ENCODE results near the gene ANKMY1.

ANKMY1 gene

DNA sequence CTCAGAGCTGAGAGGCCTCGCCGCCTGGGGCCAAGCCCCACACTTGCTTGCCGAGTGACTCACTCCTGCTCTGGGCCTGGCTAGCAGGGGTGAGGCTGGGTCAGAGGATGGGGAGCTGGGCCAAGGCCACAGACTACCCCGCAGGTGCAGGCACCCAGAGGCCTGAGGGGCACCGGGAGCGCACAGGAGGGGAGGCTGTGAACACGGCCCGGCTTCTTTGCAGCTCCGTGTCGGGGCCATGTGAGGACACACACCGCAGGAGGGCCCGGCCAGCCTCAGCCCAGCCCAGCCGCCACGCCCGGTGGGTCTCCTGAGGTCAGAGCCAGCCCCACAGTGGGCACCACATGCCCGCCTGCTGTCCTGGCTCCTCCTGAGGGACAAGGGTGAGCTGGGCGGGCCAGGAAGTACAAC lies 113.9 kb downstream of the ANKMY1 start:
- no peak for DNase-seq

DNA sequence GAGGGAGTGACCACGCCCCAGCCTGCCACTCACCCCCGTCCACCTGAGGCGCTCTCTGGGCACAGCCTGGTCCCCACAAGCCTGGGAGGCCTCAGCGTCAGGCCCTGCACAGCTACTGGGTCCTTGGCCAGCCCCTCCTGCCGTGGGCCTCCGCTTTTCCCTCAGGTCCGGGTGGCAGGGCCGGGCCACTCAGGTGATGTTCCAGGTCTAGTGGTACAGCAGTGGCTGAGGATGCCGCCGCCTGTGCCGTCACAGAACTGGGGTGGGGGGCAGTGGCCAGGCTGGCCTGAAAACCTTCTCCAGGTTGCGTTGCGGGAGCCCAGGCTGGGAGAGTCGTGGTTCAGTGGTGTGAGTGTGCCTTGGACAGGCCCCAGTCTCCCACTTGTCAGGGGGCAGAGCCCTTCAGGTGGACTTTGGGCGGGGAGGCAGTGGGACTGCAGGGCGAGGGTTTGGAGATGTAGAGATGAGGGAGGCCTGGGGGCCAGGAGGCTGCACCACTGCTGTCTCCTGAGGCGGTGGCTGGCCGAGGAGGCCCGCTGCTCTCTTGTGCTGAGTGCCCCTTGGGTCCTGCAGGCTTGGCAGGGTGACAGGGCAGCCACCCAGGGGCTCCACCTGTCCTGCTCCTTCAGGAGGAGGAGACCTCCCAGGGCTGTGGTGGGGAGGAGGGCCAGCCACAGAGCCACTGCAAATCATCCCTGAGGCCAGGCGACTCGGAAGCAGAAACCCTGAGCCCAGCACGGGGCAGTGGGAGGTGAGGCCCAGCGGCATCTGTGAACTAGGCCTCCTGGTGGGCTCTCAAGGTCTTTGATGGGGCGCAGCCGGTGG lies 114.7 kb downstream of the ANKMY1 start:
- no peak for DNase-seq

DNA sequence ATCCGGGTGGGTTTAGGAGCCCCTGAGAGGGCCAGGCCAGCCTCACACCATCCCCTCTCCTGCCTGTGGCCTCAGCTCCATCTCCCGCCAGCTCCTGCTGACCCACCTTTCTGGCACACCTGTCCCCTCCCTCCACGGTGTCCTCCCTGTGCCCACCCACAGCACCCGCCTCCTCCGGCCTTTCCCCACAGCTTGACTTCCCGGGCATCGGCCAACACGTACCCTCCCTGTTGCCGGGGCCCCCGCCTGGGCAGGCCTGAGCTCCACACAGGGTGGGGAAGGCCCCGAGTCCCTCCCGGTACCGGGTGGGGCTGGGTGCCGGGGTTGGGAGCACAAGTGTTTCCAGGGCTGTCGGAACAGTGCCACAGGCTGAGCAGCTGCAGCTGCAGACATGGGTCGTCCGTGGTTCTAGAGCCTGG lies 115.8 kb downstream of the ANKMY1 start:
- no peak for DNase-seq

DNA sequence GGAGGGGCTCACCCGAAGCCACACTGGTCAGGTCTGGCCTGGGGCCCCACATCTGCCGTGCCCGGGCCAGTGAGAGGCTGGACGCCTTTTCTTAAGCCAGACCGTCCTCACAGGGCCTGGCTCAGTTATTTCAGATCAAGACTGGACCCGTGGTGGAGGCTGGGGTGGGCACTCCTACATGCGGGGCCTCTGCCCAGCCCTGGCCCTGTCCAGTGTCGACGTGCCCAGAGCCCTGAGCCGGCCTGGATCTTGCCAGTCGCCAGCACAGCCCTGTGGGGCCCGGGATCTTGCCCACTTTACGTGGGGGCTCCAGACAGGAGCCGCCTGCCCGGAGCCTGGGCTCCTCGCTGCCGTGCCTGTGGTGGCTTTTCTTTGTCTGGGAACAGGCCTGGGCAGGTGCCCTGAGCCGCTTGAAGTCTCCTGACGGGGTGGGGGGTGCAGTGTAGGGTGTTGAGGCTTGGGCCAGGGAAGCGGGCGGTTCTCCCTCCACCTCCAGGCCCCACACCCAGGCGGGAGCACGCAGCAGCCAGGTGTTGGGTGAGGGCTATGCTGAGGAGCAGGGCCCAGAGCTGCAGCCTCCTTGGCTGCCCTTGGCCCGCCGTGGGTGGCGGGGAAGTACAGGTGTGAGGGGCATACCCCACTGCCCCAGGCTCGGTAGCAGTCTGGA lies 116.3 kb downstream of the ANKMY1 start:
- DNase-seq, result no peak

DNA sequence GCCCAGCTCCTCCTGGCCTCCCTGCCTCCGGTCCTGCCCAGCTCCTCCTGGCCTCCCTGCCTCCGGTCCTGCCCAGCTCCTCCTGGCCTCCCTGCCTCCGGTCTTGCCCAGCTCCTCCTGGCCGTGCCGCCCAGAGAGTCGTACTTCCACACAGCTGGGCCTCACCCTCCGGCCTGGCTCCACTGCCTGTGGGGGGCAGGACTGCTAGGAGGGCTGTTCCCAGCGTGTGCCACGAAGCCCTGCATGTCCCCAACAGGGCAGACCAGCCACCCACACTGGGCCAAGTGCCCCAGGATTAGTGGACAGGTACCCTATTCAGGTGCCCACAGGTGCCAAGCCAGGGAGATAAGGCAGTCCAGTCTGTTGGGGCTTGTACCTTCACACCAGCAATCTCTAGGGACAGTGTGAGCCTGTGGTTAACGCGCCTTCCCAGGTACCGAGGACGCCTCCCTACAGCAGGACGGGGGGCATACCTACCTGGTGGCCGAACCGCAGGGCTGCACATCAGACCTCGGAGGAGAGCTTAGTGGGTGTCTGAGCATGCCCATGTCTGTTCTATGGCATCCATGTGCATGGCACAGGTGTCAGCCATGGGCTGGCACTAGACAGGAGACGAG lies 117.0 kb downstream of the ANKMY1 start:
- DNase-seq, result no peak

DNA sequence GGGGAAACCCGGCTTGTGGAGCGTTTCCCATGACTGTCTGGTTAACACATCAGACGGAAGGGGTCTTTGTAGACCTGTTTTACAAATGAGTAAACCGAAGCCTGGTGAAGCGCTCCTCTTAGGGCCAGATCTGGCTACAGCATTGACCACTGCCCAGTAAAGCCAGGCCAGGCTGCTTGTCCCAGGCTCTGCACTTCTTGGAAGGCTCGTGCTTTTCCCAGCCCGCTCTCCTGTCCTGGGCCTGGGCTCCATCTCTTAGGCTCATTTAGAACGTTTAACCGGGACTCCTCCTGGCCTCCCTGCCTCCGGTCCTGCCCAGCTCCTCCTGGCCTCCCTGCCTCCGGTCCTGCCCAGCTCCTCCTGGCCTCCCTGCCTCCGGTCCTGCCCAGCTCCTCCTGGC lies 117.5 kb downstream of the ANKMY1 start:
- no peak for DNase-seq

DNA sequence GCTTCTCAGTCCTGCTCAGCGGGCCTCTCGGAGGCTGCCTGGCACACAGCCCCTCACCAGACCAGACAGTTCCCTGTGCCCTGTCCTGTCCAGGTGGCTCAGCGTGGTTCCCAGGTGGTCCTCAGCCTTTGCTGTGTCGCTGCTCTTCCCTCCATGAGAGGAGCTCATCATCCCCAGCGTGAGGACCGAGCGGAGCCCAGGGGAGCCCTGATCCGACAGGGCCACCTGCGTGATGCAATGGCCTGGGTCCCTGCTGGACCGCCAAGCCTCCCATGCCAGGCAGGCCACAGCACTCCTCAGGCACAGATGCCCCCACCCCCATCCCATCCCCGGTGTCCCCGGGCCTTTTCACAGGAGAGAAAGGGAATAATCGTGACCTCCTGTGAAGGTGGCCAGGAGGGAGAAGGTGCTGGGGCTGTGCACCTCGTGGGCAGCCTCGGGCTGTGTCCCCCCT lies 118.1 kb downstream of the ANKMY1 start:
- no peak for DNase-seq

DNA sequence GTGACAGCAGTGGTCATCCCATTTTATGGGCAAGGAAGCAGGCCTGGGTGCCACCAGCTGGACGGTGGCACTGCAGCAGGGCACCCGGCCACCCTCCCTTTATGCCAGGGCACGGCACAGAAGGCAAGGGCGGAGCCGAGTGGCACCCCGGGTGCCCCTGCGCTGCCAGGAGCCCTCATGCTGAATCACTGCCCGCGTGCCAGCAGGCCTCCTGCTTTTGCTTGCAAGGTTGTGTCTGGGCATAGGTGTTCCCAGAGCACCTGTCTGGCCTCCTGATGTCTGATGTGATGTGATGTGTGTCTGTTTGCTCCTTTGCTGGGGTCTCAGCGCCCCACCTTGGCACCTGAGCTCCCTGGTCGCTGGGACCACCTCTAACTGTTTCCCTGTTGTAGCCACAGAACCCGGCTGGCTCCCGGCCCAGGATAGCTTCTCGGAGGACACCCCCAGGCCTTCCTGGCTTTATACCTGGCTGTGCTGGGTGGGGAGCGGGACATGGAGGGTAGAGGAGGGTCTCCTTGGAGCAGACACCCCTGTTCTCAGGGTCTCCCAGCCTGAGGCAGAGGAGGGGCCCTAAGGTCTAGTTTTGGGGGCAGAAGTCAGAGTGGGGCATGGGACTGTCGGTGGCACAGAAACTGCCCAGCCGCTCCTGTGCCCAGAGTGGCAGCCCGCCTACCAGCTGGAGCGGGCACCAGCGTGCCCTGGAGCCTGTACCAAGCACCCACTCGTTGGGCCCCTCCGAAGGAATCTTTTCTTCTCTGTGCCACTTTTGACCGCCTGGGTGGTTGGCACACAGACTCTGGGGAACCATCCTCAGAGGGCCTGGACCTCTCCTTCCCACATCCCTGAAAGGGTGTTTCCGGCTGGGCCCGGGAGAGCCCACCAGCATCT lies 118.7 kb downstream of the ANKMY1 start:
- no peak for DNase-seq

DNA sequence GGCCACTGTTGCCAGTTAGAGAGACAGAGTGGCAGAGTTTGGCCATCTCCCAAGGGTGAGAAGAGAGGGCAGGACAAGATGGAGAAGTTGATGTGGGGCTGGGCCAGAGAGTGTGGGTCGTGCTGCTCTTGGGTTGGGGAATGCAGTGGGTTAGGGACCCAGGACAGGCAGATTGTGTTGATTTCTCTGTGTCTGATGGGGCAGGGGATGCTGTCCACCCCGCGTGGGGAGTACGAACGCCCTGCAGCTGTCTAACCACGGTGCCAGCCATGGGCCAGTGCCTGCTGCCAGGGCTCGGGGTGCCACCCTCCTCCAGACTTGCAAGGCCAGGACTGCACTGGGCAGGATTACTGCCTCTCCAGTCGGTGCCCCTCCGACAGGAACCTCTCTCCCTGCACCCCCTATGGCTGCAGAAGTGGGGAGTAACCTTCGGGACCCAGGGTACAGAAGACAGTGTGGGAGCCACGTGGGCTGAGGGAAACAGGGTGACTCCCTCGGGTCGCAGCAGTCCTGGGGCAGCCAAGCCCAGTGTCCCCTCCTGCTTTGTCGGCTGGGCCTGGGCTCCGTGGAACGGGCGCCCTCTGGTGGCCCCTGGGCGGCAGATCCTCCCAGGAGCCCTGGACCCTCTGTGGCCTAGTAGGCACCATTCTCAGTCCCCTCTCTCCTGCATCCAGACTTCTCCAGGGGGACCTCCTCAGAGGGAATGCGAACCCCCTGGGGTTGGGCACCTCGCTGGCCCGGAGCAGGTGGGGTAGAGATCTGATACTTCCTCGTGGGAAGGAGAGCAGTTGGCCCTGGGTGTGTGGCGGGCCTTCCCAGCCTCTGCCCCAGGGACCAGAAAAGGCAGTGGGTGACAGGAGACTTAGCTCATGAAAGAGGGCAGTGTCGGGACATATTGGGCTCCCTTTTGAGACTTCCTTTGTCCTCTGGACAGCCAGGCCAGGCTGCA lies 119.7 kb downstream of the ANKMY1 start:
- peak; percentile 77 for DNase-seq

DNA sequence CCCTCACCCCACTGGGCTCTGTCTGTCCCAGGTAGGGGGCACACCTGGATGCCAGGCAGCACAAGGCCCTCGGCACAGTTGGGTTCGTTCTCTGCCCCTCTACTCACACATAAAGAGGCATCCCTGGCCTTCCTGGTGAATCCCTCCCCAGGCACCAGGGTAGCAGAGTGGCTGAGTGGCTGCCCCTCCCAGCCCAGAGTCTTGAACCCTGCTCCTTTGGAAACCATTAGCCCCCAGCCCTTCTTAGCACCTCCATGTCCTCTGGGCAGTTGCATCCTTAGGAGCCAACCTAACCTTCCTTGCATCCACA lies 120.3 kb downstream of the ANKMY1 start:
- DNase-seq, result no peak

DNA sequence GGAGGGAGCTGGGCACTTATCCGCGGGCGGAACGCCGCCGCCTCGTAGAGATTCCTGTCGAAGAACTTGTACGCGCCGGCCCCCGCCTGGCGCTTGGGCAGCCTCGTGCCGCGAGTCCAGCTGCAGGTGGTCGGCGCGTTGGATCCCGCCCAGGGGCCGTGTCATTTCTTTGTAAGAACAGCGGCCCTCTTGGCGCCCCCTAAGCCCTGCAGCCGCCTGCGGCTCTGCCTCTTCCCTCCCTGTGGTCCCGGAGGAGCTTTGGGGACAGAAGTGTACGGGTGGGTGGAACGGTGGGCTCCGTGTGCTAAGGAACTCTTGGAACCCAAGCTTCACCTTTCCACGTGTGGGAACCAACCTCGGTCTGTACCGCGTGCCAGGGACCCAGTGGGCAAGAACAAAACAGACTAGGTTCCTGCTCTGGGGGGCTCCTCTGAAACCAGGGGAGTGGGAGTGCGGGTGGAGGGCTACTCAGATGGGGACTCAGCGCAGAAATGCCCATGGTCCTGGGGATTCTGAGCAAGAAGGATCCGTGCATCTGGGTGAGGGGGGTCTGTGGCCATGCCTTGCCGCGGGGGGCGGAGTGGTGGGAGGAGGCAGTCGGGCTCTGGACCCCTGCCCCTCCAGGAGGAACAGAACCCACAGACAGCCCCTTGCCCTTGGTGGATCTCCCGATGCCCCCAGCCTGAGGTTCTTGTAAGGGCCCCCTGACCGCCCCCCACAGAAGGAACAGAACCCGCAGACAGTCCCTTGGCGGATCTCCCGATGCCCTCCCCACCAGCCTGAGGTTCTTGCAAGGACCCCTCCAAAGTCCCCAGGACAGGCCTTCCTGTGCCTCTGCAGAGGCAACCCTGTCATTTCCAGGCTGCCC lies 120.9 kb downstream of the ANKMY1 start:
- DNase-seq, result no peak

DNA sequence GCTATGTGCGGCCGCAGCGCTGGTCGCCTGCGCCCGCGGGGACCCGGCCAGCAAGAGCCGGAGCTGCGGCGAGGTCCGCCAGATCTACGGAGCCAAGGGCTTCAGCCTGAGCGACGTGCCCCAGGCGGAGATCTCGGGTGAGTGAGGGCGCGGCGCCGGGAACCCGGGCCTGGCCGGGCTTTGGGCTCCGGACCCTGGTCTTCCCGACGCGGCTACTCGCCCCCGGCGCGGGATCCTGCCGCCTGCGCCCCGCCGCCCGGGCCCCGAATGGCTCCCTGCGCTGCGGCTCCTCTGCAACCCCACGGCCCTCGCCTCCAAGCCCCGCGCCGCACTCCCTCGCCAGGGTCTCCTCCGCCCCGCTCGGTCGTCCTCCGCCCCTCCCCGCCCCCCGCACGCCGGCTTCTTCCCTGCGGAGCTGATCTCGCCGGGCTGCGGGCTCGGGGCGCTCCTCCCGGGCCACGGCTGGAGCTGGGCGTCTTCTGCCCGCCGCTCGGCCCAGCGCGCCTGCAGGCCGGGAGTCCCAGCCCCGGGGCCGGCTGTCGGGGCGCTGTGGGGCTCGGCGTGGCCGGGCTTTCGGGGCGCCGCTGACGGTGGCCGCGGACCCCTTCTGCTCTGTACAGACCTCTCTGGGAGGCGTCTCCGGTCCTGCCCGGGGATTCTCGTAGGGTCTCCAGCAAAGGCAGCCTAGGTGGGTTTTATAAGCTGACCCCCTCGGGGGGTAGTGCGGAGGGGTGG lies 121.7 kb downstream of the ANKMY1 start:
- no peak for DNase-seq

DNA sequence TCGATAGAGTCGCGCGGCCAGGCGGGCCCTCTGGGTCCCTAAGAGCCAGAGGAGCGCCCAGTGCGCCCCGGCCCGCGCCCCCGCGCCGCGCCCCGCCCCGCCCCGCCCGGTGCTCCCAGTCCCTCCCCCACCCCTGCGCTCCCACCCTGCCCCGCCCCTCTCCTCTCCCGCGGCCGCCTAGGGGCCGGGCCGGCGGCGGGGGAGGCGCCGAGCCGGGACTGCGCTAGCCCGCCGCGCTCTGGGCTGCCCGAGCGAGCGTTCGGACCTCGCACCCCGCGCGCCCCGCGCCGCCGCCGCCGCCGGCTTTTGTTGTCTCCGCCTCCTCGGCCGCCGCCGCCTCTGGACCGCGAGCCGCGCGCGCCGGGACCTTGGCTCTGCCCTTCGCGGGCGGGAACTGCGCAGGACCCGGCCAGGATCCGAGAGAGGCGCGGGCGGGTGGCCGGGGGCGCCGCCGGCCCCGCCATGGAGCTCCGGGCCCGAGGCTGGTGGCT lies 122.3 kb downstream of the ANKMY1 start, which contains the start of gene GPC1:
TSS of gene GPC1 (plus strand) at position 207 of the 491 bp plus-strand sequence. CDS start at position 463, 256 bp downstream.
- peak; percentile 46 for DNase-seq

DNA sequence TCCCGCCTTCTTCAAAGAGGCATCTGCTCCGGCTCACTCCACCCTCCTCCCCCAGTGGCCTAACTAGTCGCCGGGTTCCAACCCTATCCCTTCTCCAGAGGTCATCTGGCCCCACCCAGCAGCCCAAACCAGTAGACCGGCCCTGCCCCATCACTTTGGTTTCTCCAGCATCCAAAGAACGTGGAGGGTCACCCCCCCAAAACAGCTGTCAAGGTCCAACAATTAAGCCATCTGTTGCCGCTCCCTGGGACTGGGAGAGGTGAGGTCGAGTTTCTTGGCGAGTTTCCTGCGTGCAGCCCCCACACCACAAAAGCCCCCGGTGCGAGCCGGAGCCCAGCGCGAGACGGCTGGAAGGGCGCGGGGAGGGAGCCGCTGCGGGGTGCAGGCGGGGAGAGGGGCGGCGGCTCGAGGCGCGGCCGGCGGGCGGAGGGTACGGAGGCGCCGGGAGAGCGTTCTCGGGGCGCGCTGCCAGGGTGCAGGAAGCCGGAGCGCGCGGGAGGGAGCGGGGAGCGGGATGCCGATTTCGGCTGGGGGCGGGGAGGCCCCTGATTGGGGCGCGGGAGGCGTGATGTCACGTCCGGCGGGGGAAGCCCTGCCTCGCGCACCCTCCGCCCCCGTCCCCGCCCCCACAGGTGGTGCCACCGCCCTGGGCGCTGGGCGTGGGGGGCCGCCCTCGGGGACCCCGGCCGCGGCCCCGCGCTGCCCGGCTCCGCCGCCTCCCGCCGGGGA lies 122.9 kb downstream of the ANKMY1 start:
- DNase-seq, result peak; percentile 75

DNA sequence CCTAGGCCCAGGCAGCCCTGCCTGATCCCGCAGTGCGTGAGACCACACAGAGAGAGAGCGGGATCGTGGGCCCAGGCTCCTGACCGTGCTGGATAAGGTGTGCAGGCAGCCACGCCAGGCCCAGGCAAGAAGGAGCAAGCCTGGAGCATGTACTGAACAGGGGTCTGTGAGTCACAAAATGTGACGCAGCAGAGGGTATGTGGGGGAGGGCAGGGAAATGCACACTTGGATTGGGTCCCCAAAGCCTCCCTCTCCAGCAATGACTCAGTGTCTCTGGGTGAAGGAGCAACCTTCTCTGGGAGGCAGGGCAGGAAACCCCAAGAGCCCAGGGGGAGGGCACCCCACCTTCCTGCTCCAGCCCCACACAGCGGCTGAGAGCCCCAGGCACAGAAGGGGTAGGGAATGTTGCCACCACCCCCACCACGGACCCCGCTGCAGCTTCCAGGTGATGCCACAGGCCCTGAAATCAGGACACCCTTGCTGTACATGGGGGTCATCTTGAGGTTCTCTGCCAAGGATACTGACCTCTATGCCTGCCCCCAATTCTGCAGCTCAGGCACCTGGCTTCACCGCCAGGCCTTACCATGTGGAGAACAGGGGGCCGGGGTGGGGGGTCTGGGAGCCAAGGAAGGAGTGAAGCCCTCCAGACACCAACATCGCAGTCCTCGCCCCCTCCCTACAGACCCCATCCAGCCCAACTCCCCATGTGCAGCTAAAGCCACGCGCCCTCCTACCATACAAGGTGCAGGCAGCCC lies 123.6 kb downstream of the ANKMY1 start:
- DNase-seq, result no peak

DNA sequence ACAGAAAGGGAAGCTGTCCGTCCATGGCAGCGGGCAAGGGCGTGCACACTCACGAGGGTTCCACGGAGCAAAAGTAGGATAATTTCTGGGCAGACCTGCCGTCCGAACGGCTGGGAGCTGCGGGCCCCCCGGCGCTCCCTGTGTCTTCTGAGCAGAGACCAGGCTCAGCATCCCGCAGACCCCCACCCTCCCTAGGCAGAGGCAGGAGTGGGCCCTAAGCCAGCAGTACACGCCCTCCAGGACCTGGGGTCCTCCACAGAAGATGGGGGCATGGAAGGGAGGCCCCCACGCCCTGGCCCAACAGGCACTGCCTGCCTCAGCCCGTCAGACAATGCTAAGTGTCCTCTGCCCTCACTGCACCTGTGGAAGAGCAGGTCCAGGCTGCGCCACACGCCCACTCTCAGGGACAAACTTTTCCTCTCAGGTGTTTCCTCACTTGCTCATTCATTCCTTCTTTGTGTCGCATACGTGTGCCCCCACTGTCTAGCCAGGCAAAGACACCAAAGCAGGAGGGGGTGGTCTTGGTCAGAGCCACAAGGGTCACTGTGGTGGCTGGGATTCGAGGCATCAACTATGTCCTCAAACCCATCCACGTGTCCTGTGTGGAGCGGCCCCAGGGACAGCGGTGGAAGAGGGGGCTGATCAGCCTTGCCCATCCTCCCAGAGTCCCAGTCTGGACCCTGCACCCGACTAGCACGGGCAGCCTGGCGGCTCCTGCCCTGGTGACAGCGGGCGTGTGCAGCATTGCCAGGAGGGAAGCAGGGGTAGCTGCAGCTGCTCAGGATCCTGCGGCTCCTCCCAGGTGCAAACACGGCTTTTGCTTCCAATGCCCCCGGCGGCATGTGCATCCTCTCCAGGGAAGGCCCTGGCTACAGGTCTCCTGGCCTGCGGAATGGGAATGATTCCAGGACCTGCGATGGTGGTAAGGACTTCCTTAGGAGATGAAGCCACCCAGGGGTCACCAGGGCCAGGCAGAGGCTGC lies 124.7 kb downstream of the ANKMY1 start:
- no peak for DNase-seq

DNA sequence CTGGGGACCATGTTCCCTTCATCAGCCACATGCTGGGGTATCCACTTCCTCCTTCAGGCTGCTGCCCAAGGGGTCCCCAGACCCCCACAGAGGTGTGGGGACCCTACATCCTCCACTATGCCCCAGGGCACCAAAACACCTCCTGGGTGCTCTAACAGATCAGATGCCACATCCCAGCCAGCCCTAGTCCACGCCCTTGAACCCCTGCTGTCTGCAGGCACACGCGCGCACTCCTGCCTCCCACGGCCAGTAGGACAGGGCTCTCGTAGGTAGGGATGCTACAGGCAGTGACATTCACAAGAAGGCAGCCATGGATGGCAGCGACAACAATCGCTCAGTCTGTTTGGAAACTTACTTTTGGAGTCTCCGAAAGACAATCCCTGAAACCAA lies 125.4 kb downstream of the ANKMY1 start:
- DNase-seq, result no peak
